ENCODE measurements around the gene JAKMIP3. TPM values are rescaled to one million over a fixed set of nuclear protein-coding genes. Genes with fewer than 3 reads are reported as not detected.

The JAKMIP3 gene
- total RNA-seq, 1 experiment from 2014 or later: 0.02 TPM

GRCh38 chr10:132043861-132044695, 21.7 kb upstream of the JAKMIP3 start:
- DNase-seq (ENCODE audit: low read depth): no peak

GRCh38 chr10:132044803-132045202, 20.9 kb upstream of the JAKMIP3 start:
- DNase-seq (ENCODE audit: low read depth): no peak

- DNase-seq (ENCODE audit: low read depth): no peak
Measured at GRCh38 chr10:132045324-132045723, 20.4 kb upstream of the JAKMIP3 start.

- DNase-seq (ENCODE audit: low read depth): no peak
Measured at GRCh38 chr10:132047575-132048293, 18.0 kb upstream of the JAKMIP3 start.

- no peak for DNase-seq (ENCODE audit: low read depth)
Measured at GRCh38 chr10:132048294-132048667, 17.5 kb upstream of the JAKMIP3 start.

GRCh38 chr10:132050191-132050590, 15.6 kb upstream of the JAKMIP3 start:
- DNase-seq (ENCODE audit: low read depth): no peak

GRCh38 chr10:132052124-132052523, 13.6 kb upstream of the JAKMIP3 start:
- DNase-seq (ENCODE audit: low read depth): no peak

GRCh38 chr10:132054564-132054963, 11.2 kb upstream of the JAKMIP3 start:
- DNase-seq (ENCODE audit: low read depth): no peak

- DNase-seq (ENCODE audit: low read depth): no peak
Measured at GRCh38 chr10:132055616-132056015, 10.1 kb upstream of the JAKMIP3 start.

GRCh38 chr10:132056663-132057062, 9.1 kb upstream of the JAKMIP3 start:
- no peak for DNase-seq (ENCODE audit: low read depth)

GRCh38 chr10:132057191-132057681, 8.5 kb upstream of the JAKMIP3 start:
- DNase-seq (ENCODE audit: low read depth): no peak

GRCh38 chr10:132058111-132058745, 7.5 kb upstream of the JAKMIP3 start:
- DNase-seq (ENCODE audit: low read depth): no peak

- DNase-seq (ENCODE audit: low read depth): no peak
Measured at GRCh38 chr10:132058793-132059759, 6.7 kb upstream of the JAKMIP3 start.

GRCh38 chr10:132059760-132060508, 5.8 kb upstream of the JAKMIP3 start:
- DNase-seq (ENCODE audit: low read depth): no peak

- DNase-seq (ENCODE audit: low read depth): no peak
Measured at GRCh38 chr10:132061030-132061429, 4.7 kb upstream of the JAKMIP3 start.

GRCh38 chr10:132061465-132061864, 4.3 kb upstream of the JAKMIP3 start:
- no peak for DNase-seq (ENCODE audit: low read depth)

- no peak for DNase-seq (ENCODE audit: low read depth)
Measured at GRCh38 chr10:132062116-132062515, 3.6 kb upstream of the JAKMIP3 start.

GRCh38 chr10:132062641-132063390, 2.9 kb upstream of the JAKMIP3 start:
- DNase-seq (ENCODE audit: low read depth): no peak

GRCh38 chr10:132063432-132063831, 2.3 kb upstream of the JAKMIP3 start:
- no peak for DNase-seq (ENCODE audit: low read depth)

Data from M059J (cell line).